ENCODE data around the gene FSTL3. TPM values are rescaled to one million over a fixed set of nuclear protein-coding genes. Genes with fewer than 3 reads are reported as not detected.
A peak's percentile ranks its signal among the peaks of the same experiment; 100 is the strongest.
"Not testable (repeated sequence)": the region's sequence is repeated elsewhere in the genome, so short reads cannot be mapped to it uniquely, and the experiment has no call there.

FSTL3 gene
- polyA plus RNA-seq (2014; cell fraction: cytosol; rRNA removed), result 13.8 and 27.0 TPM in 2 replicates
- 23.3 and 25.4 TPM in 2 replicates for polyA plus RNA-seq (2014; cell fraction: nucleus; rRNA removed)

- DNase-seq (ENCODE audit: low spot score), result no peak
Observed at GRCh38 chr19:676339-677105, at the start of gene FSTL3. FSTL3 (plus strand) TSS chr19:676392; CDS start chr19:676424, 32 bp downstream.

DNA sequence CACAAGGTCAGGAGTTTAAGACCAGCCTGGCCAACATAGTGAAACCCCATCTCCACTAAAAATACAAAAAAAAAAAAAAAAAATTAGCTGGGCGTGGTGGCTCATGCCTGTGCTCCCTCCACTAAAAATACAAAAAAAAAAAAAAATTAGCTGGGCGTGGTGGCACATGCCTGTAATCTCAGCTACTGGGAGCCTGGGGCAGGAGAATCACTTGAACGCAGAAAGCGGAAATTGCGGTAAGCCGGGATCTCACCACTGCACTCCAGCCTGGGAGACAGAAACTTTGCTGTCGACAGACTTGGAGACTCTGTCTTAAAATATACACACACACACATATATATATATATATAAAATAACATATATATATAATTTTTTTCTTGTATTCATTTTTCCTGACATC lies 49.6 kb upstream of the FSTL3 start:
- not testable (repeated sequence) for DNase-seq (ENCODE audit: low spot score)

DNA sequence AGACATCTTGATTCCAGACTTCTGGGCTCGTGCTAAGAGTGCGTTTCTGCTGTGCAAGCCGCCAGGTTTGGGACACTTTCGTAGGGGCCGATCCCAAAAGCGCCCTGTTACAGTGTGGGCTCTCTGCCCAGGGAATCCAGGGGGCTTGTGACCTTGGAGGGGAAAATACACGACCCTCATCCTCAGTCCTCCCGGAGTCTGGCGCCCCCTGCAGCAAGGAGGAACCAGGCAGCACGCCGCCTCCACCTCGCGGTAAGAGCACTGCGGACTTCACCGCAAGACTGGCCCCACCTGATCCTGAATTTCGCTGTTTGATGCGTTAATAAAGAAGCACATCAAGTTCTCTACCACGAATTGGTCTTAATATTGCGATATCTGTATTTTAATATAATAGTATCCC lies 48.0 kb upstream of the FSTL3 start:
- no peak for DNase-seq (ENCODE audit: low spot score)

DNA sequence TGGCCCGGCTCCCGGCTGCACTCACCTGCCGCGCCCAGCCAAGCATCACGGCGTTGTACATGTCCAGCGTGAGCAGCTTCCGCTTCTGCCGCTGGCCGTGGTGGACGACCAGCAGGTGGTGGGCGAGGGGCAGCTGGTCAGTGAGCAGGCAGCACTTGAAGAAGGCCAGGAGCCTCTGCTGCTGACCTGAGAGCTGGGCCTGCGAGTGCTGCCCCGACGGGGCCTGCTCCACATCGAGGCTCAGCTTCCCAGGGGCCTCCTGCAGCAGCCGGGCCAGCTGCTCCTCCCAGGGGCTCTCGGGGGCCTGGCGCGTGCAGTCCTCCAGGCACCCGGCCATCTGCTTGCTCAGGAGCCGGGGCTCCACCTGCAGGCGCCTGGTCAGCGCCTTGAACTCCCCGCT lies 46.7 kb upstream of the FSTL3 start:
- peak; percentile 74 for DNase-seq (ENCODE audit: low spot score)

DNA sequence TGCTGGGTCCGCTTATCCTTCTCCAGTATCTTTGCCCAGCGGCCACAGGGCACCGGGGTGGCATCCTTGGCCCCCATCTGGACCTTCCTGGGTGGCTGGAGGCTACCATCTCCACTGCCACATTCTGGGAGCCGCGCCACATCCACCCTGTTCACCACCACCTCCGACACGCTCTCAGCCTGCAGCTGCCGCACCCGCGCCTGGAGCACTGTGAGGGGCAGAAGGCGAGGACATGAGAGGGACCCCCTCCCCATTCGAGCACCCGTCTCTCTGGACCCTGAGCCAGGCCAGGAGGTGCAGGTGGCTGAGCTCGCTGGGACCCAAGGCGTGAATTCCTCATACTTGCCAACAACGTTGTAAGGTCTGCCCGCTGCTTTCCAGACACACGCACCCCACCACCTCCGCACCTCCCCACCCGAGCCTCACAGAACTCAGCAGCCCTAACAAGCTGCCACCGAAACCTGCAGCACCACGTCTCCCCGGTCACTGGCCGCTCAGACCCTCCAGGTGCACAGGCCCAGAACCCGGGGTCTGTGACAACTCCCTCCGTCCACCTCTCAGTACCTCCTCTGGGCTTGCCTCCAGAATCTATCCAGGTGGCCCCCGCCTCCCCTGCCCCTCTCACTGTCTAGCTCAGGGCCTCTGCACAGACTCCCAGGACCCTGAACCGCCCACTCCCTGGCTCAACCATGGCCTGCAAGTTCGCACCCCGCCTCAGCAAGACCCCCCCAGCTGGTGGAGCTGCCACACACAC lies 46.1 kb upstream of the FSTL3 start:
- no peak for DNase-seq (ENCODE audit: low spot score)

DNA sequence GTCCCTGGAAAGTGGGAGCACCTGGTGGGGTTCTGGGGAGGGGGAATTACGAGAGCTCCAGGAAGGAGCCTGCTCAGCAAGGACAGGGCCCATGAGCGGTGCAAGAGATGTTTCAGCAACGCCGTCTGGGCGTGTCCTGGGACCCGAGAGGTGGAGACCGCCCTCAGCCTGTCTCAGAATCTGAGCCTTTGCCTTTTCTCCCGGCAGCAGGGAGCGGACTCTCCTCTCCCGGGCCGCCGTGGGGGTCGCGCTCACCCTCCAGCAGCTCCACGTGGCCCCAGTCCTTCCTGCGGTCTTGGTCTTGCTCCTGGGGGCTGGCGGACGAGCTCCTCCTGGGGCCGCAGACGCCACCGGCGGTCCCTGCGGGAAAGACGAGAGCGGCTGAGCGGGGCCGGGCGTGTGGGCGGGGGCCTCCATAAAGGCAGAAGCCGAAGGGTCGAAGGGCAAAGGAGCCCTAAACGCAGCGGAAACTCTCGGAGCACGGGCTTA lies 43.6 kb upstream of the FSTL3 start:
- DNase-seq (ENCODE audit: low spot score), result peak; percentile 48

- peak; percentile 98 for DNase-seq (ENCODE audit: low spot score)
Observed at GRCh38 chr19:633068-633785, 43.0 kb upstream of the FSTL3 start, which contains the start of gene POLRMT. POLRMT (minus strand) TSS chr19:633537; CDS start chr19:633512, 25 bp downstream.

GRCh38 chr19:633786-634639 lies 42.2 kb upstream of the FSTL3 start:
- no peak for DNase-seq (ENCODE audit: low spot score)

- no peak for DNase-seq (ENCODE audit: low spot score)
Observed at GRCh38 chr19:634975-635652, 41.1 kb upstream of the FSTL3 start.

DNA sequence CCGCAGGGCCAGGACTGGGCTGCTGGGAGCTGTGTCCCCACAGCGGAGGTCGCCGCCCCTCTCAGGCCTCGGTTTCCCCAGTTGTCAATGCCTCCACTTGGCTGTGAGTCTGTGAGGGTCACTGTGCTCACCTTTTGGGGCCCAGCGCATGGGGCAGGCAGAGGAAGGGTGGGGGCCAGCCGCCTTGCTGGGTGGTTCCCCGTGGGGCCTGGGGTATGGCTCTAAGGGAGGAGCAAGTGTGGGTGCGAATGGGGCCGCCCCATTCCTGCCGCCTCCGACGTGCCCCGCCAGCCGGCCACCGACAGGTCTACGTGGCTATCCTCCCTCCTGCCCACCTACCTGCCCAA lies 37.3 kb upstream of the FSTL3 start:
- DNase-seq (ENCODE audit: low spot score), result no peak

DNA sequence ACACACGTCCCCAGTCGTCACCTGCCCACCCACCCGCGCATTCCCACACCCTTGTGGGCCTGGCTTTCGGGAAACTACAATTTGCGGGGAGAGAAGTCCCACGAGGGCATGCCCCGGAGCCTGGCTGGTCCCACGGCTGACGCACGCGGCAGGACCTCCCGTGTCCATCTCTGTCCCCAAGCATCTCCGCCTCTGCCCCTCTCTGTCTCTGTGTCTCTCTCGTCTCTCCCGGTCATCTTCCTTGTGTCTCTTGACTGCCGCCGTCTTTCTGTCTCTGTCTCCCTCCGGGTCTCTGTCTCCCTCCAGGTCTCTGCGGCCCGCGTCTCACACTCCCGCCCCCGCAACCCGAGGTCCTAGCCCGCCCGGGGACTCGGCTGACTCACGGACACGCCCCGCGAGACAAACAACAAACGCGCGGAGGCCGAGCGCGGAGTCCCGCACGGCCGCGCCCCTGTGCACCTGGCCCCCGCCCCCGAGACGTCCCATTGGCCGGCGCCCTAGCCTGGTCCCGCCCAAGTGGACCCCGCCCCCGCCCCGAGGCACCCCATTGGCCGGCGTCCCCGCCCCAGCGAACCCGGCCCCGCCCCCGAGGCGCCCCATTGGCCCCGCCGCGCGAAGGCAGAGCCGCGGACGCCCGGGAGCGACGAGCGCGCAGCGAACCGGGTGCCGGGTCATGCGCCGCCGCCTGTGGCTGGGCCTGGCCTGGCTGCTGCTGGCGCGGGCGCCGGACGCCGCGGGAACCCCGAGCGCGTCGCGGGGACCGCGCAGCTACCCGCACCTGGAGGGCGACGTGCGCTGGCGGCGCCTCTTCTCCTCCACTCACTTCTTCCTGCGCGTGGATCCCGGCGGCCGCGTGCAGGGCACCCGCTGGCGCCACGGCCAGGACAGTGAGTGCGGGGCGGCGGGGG lies 36.7 kb upstream of the FSTL3 start, which contains the start of gene FGF22:
TSS of gene FGF22 (plus strand) at position 627 of the 908 bp plus-strand sequence. CDS start at position 674, 47 bp downstream.
- DNase-seq (ENCODE audit: low spot score), result peak; percentile 73

GRCh38 chr19:640161-640558 lies 36.0 kb upstream of the FSTL3 start:
- no peak for DNase-seq (ENCODE audit: low spot score)

GRCh38 chr19:640606-641189 lies 35.5 kb upstream of the FSTL3 start:
- no peak for DNase-seq (ENCODE audit: low spot score)

GRCh38 chr19:641702-642101 lies 34.5 kb upstream of the FSTL3 start:
- DNase-seq (ENCODE audit: low spot score), result no peak

- DNase-seq (ENCODE audit: low spot score), result no peak
Observed at GRCh38 chr19:642767-643727, 33.1 kb upstream of the FSTL3 start.

DNA sequence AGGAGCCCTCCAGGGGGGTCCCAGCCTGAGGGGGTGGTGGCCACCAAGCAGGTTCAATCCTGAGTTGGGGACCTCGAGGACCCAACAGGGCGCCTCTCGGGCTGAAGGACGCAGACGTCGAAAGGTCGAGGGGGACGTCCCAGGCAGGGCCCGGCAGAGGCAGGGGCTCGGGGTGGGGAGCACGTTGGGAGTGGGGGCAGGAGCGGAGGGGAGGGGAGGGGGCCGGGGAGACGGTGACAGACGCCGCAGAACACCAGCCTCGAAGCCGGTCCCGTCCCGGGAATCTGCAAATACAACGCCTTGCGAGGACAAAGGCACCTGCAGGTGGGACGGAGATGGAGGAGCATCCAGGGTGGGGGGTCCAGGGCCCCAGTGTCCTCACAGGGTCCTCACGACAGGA lies 32.5 kb upstream of the FSTL3 start:
- DNase-seq (ENCODE audit: low spot score), result no peak

GRCh38 chr19:644363-644762 lies 31.8 kb upstream of the FSTL3 start:
- DNase-seq (ENCODE audit: low spot score), result no peak

GRCh38 chr19:644789-645188 lies 31.4 kb upstream of the FSTL3 start:
- no peak for DNase-seq (ENCODE audit: low spot score)
